Thyroid gland (tissue), 4 donors: ENCODE results near the gene MPP4. TPM values are rescaled to one million over a fixed set of nuclear protein-coding genes. Genes with fewer than 3 reads are reported as not detected.

Experiments
- DNase-seq, 2 donors: peaks; one replicate each; pipeline ENCODE4 v3.0.0-alpha.2; 2019
- H3K27ac ChIP-seq, 3 donors: fragments of 200-600 bp; sonication (generic); 1 replicate in 2 of 3; 2 replicates in 1 of 3; pipeline ENCODE4 v1.5.1; 2016 to 2019; ENCODE audit warnings: mild to moderate bottlenecking in 1 of 3, moderate library complexity in 1 of 3
- H3K27me3 ChIP-seq: fragments of 200-600 bp; sonication (generic); one replicate; pipeline ENCODE4 v1.5.1; 2019
- H3K36me3 ChIP-seq, 2 donors: fragments of 200-600 bp; sonication (generic); one replicate each; pipeline ENCODE4 v1.5.1; 2016 to 2019
- H3K4me1 ChIP-seq, 2 donors: fragments of 200-600 bp; sonication (generic); one replicate each; pipeline ENCODE4 v1.5.1; 2017 to 2019
- H3K4me3 ChIP-seq, 3 donors: fragments of 200-600 bp; sonication (generic); replicated peaks in 1 of 3; 1 replicate in 2 of 3; 2 replicates in 1 of 3; pipeline ENCODE4 v1.5.1; 2016; ENCODE audit warnings: mild to moderate bottlenecking in 1 of 3
- H3K9me3 ChIP-seq: fragments of 200-600 bp; sonication (generic); one replicate; pipeline ENCODE4 v1.5.1; 2017
- POLR2A ChIP-seq, 2 donors: fragments of 450-650 bp; IDR thresholded peaks; one replicate each; pipeline ENCODE4 v1.6.1; 2017; ENCODE audit warnings: antibody characterized with exemption in 2 of 2, mild to moderate bottlenecking in 2 of 2, moderate library complexity in 1 of 2
- WGBS, 2 donors: methylation state at CpG; one replicate each; pipeline ENCODE4 v1.1.5; 2017; 5-methylcytosine and 5-hydroxymethylcytosine counted together
- intact Hi-C: fragments of 100-400 bp; cut with DNase I; formaldehyde crosslinking; loops from one replicate; pipeline ENCODE4 v1.15.1; 2023
- small RNA-seq: library from RNA; depleted of rRNA; stranded (forward); fragments of <200 nt; gene quantifications from one replicate; pipeline ENCODE3, GENCODE V24; 2016
- total RNA-seq, 4 donors: library from RNA; depleted of rRNA; stranded (reverse); fragments of >200 nt; gene quantifications; one replicate each; pipeline ENCODE4 v1.2.3, GENCODE V29; 2016
- TF ChIP-seq, protein P1 (sequence below), 6 experiments: fragments of 200-600 bp in 3 of 6; fragments of 450-650 bp in 3 of 6; sonication (generic) in 3 of 6; IDR thresholded peaks; one replicate each; pipeline ENCODE4 v1.5.1; 2016 to 2019; ENCODE audit warnings: antibody characterized with exemption in 6 of 6, mild to moderate bottlenecking in 2 of 6, inconsistent platforms in 1 of 6, moderate library complexity in 1 of 6

MPP4 gene
- total RNA-seq, 4 donors from 2014 or later, result not detected

DNA sequence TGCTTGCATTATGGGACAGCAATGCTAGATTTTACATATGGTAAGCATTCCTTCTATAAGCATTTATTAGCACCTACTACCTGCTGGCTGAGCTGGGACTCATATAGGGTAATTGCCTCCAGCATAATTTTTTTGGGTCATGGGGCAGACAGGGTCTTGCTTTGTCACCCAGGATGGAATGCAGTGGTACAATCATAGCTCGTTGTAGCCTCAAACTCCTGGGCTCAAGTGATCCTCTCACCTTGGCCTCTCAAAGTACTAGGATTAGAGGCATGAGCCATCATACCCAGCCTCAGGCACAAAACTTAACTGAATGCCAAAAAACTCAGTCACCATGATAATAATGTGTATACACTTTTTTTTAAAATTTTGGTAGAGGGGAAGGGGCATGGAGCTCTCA, 90.4 kb downstream of the MPP4 start:
- 56 to 77% methylated on average over 1 of the region's 1 CpG for WGBS, 2 donors
- Histone ChIP-seq H3K27ac (no peak overlapping the region), H3K36me3 (no peaks in the 10 kb centered on the region), H3K9me3 (no peaks in the 10 kb centered on the region), H3K27me3 (no peaks in the 10 kb centered on the region), H3K4me1 (no peaks in the 10 kb centered on the region), H3K4me3 (no peak overlapping the region)
- intact Hi-C loops, result no loop called here
- no peak for DNase-seq
- TF ChIP-seq, protein P1, sequence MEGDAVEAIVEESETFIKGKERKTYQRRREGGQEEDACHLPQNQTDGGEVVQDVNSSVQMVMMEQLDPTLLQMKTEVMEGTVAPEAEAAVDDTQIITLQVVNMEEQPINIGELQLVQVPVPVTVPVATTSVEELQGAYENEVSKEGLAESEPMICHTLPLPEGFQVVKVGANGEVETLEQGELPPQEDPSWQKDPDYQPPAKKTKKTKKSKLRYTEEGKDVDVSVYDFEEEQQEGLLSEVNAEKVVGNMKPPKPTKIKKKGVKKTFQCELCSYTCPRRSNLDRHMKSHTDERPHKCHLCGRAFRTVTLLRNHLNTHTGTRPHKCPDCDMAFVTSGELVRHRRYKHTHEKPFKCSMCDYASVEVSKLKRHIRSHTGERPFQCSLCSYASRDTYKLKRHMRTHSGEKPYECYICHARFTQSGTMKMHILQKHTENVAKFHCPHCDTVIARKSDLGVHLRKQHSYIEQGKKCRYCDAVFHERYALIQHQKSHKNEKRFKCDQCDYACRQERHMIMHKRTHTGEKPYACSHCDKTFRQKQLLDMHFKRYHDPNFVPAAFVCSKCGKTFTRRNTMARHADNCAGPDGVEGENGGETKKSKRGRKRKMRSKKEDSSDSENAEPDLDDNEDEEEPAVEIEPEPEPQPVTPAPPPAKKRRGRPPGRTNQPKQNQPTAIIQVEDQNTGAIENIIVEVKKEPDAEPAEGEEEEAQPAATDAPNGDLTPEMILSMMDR (IDR thresholded peaks at IDR 0.05), result no peak
- TF ChIP-seq POLR2A (IDR thresholded peaks at IDR 0.05), result no peak

DNA sequence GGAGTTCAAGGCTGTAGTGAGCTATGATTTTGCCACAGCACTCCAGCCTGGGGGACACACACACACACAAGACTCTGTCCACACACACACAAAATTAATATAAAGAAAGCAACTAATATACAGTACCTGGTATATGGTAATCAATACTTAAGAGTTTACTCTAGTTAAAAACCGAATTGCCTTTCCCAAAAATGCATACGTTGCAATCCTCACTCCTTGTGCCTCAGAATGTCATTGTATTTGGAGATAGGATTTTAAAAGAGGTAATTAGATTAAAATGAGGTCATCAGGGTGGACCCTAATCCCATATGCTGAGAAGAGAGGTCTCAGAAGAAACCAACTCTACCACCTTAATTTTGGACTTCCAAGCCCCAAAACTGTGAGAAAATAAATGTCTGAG, 90.9 kb downstream of the MPP4 start:
- Histone ChIP-seq H3K4me3 (no peak overlapping the region), H3K27me3 (no peaks in the 10 kb centered on the region), H3K27ac (no peak overlapping the region), H3K36me3 (no peaks in the 10 kb centered on the region), H3K9me3 (no peaks in the 10 kb centered on the region), H3K4me1 (no peaks in the 10 kb centered on the region)
- WGBS, 2 donors, result 83 to 85% methylated on average over 2 of the region's 2 CpGs
- TF ChIP-seq POLR2A (IDR thresholded peaks at IDR 0.05), result no peak
- TF ChIP-seq, protein P1 (IDR thresholded peaks at IDR 0.05), result no peak
- intact Hi-C loops, result no loop called here
- no peak for DNase-seq

GRCh38 chr2:201600906-201601305, 97.5 kb downstream of the MPP4 start:
- 64 to 74% methylated on average over 3 of the region's 3 CpGs for WGBS, 2 donors
- no peak overlapping the region for H3K4me3 ChIP-seq
- TF ChIP-seq, protein P1 (IDR thresholded peaks at IDR 0.05), result no peak
- no peak for TF ChIP-seq POLR2A (IDR thresholded peaks at IDR 0.05)
- no peaks in the 10 kb centered on the region for H3K27me3 ChIP-seq
- intact Hi-C loops, result no loop called here
- no peak overlapping the region for H3K27ac ChIP-seq
- H3K4me1 ChIP-seq, result no peaks in the 10 kb centered on the region
- no peaks in the 10 kb centered on the region for H3K36me3 ChIP-seq
- H3K9me3 ChIP-seq, result no peaks in the 10 kb centered on the region
- no peak for DNase-seq

DNA sequence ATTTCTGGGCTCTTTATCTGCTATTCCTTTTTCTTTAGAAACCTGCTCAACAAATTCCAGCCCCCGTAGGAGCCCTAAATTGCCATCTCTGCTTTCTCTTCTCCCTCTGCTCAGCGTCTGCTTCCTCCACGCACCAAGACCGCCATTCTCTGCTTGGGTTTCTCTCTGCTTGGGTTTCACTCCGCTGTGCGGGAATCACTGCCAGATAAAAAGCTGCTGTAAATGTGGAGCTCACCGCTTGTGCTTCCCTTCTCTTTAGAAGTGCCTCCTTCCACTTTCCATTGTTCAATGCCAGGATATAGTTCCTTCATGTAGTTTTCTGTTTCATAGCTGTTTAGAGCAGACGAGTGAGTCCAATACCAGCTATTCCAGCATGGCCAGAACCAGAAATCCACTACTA, 101.0 kb downstream of the MPP4 start:
- WGBS, 2 donors, result 68 to 80% methylated on average over 8 of the region's 8 CpGs
- no peak overlapping the region for H3K4me3 ChIP-seq
- no peak for TF ChIP-seq POLR2A (IDR thresholded peaks at IDR 0.05)
- TF ChIP-seq, protein P1 (IDR thresholded peaks at IDR 0.05), result no peak

More for the DNA sequence above, 101.0 kb downstream of the MPP4 start:
- H3K9me3 ChIP-seq, result no peaks in the 10 kb centered on the region
- H3K4me1 ChIP-seq, result no peaks in the 10 kb centered on the region
- DNase-seq, result no peak
- no peaks in the 10 kb centered on the region for H3K36me3 ChIP-seq
- intact Hi-C loops, result no loop called here
- H3K27ac ChIP-seq, result no peak overlapping the region
- no peaks in the 10 kb centered on the region for H3K27me3 ChIP-seq

Small RNAs within 50 kb of the gene (small RNA-seq; reads per million reads assigned to genes)
- not detected for gene RNU6-651P

Other genes with a start within 250 kb of the MPP4 start
- 10 to 100 TPM; 71.7 to 89.6 (median 79.7) TPM for gene TRAK2, start 247.2 kb downstream of the MPP4 start, total RNA-seq
- gene STRADB, start 246.9 kb downstream of the MPP4 start, total RNA-seq, result 10 to 100 TPM; 25.6 to 41.9 (median 31.4) TPM
- gene TMEM237, start 55.1 kb downstream of the MPP4 start, total RNA-seq, result 10 to 100 TPM; 16.7 to 27.5 (median 19.1) TPM
- 10 to 100 TPM; 20.9 to 37.6 (median 29.9) TPM for gene ALS2, start 82.3 kb upstream of the MPP4 start, total RNA-seq
- gene CDK15, start 107.9 kb upstream of the MPP4 start, total RNA-seq, result 1 to 10 TPM in 1 of 4 donors, not detected in 3; 1.2 TPM